IMR-90 (cell line): ENCODE measurements around the gene TTC23L. TPM values are rescaled to one million over a fixed set of nuclear protein-coding genes. Genes with fewer than 3 reads are reported as not detected.

Experiments used
- ATAC-seq: fragments of 200-7000 bp; cut with Tn5 transposase; 2 replicates; pipeline ENCODE4 v1.9.1; 2020; ENCODE audit warnings: low read depth, mild to moderate bottlenecking, moderate library complexity
- BruUV-seq: library from RNA; stranded (reverse); fragments of 400-500 nt; replicated peaks from 2 replicates; lab custom pipeline; 2021; lab: Mats Ljungman, UMichigan
- CTCF ChIA-PET: fragments of 300-600 bp; formaldehyde crosslinking; extraction: SDS; loops from one replicate; lab custom pipeline; 2021; ENCODE audit warnings: antibody characterized with exemption; lab: Yijun Ruan, JAX
- POLR2A ChIA-PET: fragments of 300-600 bp; sonication (Branson Sonifier 250); formaldehyde crosslinking; loops from one replicate; lab custom pipeline; 2022; ENCODE audit warnings: antibody characterized with exemption; ENCODE audit not compliant: unreplicated experiment; lab: Charles Lee
- DNase-seq: peaks from one replicate; pipeline ENCODE4 v3.0.0; 2013
- H2AFZ ChIP-seq: replicated peaks from 2 replicates; pipeline ENCODE3; 2013; ENCODE audit warnings: low read length, mild to moderate bottlenecking; ENCODE audit not compliant: poor library complexity
- H2AK5ac ChIP-seq: 2 replicates; pipeline ENCODE4 v1.6.1; 2013; ENCODE audit warnings: low read depth, low read length, inconsistent platforms
- H2AK9ac ChIP-seq: replicated peaks from 2 replicates; pipeline ENCODE3; 2013; ENCODE audit warnings: mild to moderate bottlenecking, low read depth, low read length, moderate library complexity; ENCODE audit not compliant: poor library complexity
- H2BK120ac ChIP-seq: 2 replicates; pipeline ENCODE4 v1.6.1; 2013; ENCODE audit warnings: low read depth, low read length, inconsistent platforms
- H2BK15ac ChIP-seq: 3 replicates; pipeline ENCODE4 v1.6.1; 2013; ENCODE audit warnings: low read depth, low read length, inconsistent platforms
- H2BK20ac ChIP-seq: 2 replicates; pipeline ENCODE4 v1.6.1; 2013; ENCODE audit warnings: low read depth, mild to moderate bottlenecking, inconsistent platforms, low read length, moderate library complexity
- H2BK5ac ChIP-seq: 2 replicates; pipeline ENCODE4 v1.6.1; 2013; ENCODE audit warnings: mild to moderate bottlenecking, low read depth, low read length, inconsistent platforms; ENCODE audit not compliant: poor library complexity, severe bottlenecking
- H3K14ac ChIP-seq: replicated peaks from 2 replicates; pipeline ENCODE4 v1.6.1; 2013; ENCODE audit warnings: low read depth, low read length, inconsistent platforms
- H3K18ac ChIP-seq: 2 replicates; pipeline ENCODE4 v1.6.1; 2013; ENCODE audit warnings: low read depth, low read length, control low read depth
- H3K23ac ChIP-seq: 2 replicates; pipeline ENCODE4 v1.6.1; 2013; ENCODE audit warnings: low read depth, low read length, inconsistent platforms
- H3K27ac ChIP-seq: 2 replicates; pipeline ENCODE4 v1.5.1; 2013; ENCODE audit warnings: mild to moderate bottlenecking, control low read depth, low read length; ENCODE audit not compliant: insufficient read depth
- H3K27me3 ChIP-seq: 2 replicates; pipeline ENCODE4 v1.6.1; 2013; ENCODE audit warnings: low read length; ENCODE audit not compliant: control insufficient read depth, insufficient read depth
- H3K36me3 ChIP-seq: 2 replicates; pipeline ENCODE4 v1.6.1; 2013; ENCODE audit warnings: low read length, mixed read lengths; ENCODE audit not compliant: control insufficient read depth, insufficient read depth
- H3K4ac ChIP-seq: 2 replicates; pipeline ENCODE4 v1.6.1; 2013; ENCODE audit warnings: low read depth, low read length, inconsistent platforms
- H3K4me1 ChIP-seq: 2 replicates; pipeline ENCODE4 v1.6.1; 2013; ENCODE audit warnings: low read length, mixed read lengths; ENCODE audit not compliant: control insufficient read depth, insufficient read depth
- H3K4me2 ChIP-seq: 2 replicates; pipeline ENCODE4 v1.6.1; 2013; ENCODE audit warnings: low read depth, mild to moderate bottlenecking, control low read depth, low read length, moderate library complexity
- H3K4me3 ChIP-seq: 2 replicates; pipeline ENCODE4 v1.5.1; 2013; ENCODE audit warnings: low read depth, mild to moderate bottlenecking, control low read depth, low read length, moderate library complexity; ENCODE audit not compliant: insufficient read depth
- H3K56ac ChIP-seq: 2 replicates; pipeline ENCODE4 v1.6.1; 2013; ENCODE audit warnings: low read length, inconsistent platforms; ENCODE audit not compliant: insufficient read depth; ENCODE audit errors: extremely low read depth
- H3K79me1 ChIP-seq, 2 experiments: 2 replicates each; pipeline ENCODE4 v1.6.1; 2013; ENCODE audit warnings: low read length in 2 of 2, inconsistent platforms in 1 of 2, low read depth in 1 of 2
- H3K9ac ChIP-seq: 2 replicates; pipeline ENCODE4 v1.6.1; 2013; ENCODE audit warnings: low read depth, low read length, control low read depth
- H3K9me1 ChIP-seq: 2 replicates; pipeline ENCODE4 v1.6.1; 2013; ENCODE audit warnings: low read length, inconsistent platforms; ENCODE audit not compliant: insufficient read depth
- H3K9me3 ChIP-seq: 2 replicates; pipeline ENCODE4 v1.6.1; 2013; ENCODE audit warnings: low read length; ENCODE audit not compliant: control insufficient read depth, insufficient read depth
- H4K20me1 ChIP-seq: 2 replicates; pipeline ENCODE4 v1.6.1; 2013; ENCODE audit warnings: low read length, inconsistent platforms; ENCODE audit not compliant: insufficient read depth
- H4K5ac ChIP-seq: 2 replicates; pipeline ENCODE4 v1.6.1; 2013; ENCODE audit warnings: mild to moderate bottlenecking, low read depth, low read length, control low read depth
- H4K8ac ChIP-seq, 2 experiments: 2 replicates each; pipeline ENCODE4 v1.6.1; 2013; ENCODE audit warnings: low read depth in 2 of 2, low read length in 2 of 2, control low read depth in 1 of 2, inconsistent platforms in 1 of 2
- H4K91ac ChIP-seq: 2 replicates; pipeline ENCODE4 v1.6.1; 2013; ENCODE audit warnings: low read depth, low read length, inconsistent platforms; ENCODE audit not compliant: insufficient read depth
- CEBPB ChIP-seq: IDR thresholded peaks from 2 replicates; pipeline ENCODE4 v1.6.1; 2012; ENCODE audit warnings: low read depth, low read length, improper control_type of control experiment
- MAFK ChIP-seq: IDR thresholded peaks from 2 replicates; pipeline ENCODE4 v1.6.1; 2012; ENCODE audit warnings: low read depth, low read length, improper control_type of control experiment
- MXI1 ChIP-seq: IDR thresholded peaks from 2 replicates; pipeline ENCODE4 v1.6.1; 2012; ENCODE audit warnings: low read depth, mild to moderate bottlenecking, low read length, moderate library complexity, borderline replicate concordance
- NFE2L2 ChIP-seq: fragments of 150-350 bp; IDR thresholded peaks from 2 replicates; pipeline ENCODE4 v1.6.1; 2016; ENCODE audit warnings: low read depth, mild to moderate bottlenecking, low read length
- POLR2A ChIP-seq: IDR thresholded peaks from 2 replicates; pipeline ENCODE4 v1.6.1; 2012; ENCODE audit warnings: mild to moderate bottlenecking, low read depth, low read length
- RCOR1 ChIP-seq: IDR thresholded peaks from 2 replicates; pipeline ENCODE4 v1.6.1; 2012; ENCODE audit warnings: mild to moderate bottlenecking, low read length, improper control_type of control experiment; ENCODE audit not compliant: insufficient replicate concordance
- SMC3 ChIP-seq: fragments of 150-350 bp; IDR thresholded peaks from 2 replicates; pipeline ENCODE4 v1.6.1; 2016; ENCODE audit warnings: low read depth, mild to moderate bottlenecking, antibody characterized with exemption, low read length, moderate library complexity
- WGBS, 2 experiments: methylation state at CpG; one replicate each; pipeline versions ENCODE4 v1.1.5 to v1.1.7; 2013; ENCODE audit warnings: missing lambda C conversion rate in 2 of 2; ENCODE audit not compliant: insufficient read length in 1 of 2; ENCODE audit errors: extremely low coverage in 2 of 2; 5-methylcytosine and 5-hydroxymethylcytosine counted together
- dilution Hi-C: fragments of 300-500 bp; cut with HindIII; formaldehyde crosslinking; loops from one replicate; pipeline ENCODE4 v1.14.3; 2018; ENCODE audit warnings: low sequenced_read_pairs; ENCODE audit not compliant: unreplicated experiment
- in situ Hi-C: fragments of 300-500 bp; cut with MboI; formaldehyde crosslinking; loops from 3 replicates; pipeline ENCODE4 v1.14.3; 2019; ENCODE audit warnings: low sequenced_read_pairs, inconsistent platforms, mixed read lengths
- intact Hi-C: fragments of 100-400 bp; cut with micrococcal nuclease; formaldehyde crosslinking; loops from 2 replicates; pipeline ENCODE4 v1.10.0; 2022
- polyA plus RNA-seq, 3 experiments: library from polyadenylated mRNA; depleted of rRNA; stranded (reverse); fragments of >200 nt; gene quantifications; 2 replicates each; pipeline ENCODE4 v1.2.3, GENCODE V29; 2012; ENCODE audit warnings: low replicate concordance in 1 of 3
- total RNA-seq: library from RNA; depleted of rRNA; stranded (reverse); fragments of >200 nt; gene quantifications from 2 replicates; pipeline ENCODE4 v1.2.3, GENCODE V29; 2012

TTC23L gene
- total and polyA plus RNA-seq, 2 of the 4 experiments (the other 2 are of a cell fraction): under 0.01 TPM; not detected in 1

- Histone ChIP-seq H3K27me3 (no peaks in the 10 kb centered on the region), H3K4me2 (peak overlapping the region; percentile 97), H3K4me3 (peak overlapping the region; percentile 77), H4K20me1 (peaks cover 2% of the 10 kb centered on the region; the same call in 1 of the 2 replicates), H3K79me1 (peaks cover 21 to 35% of the 10 kb centered on the region in 2 experiments), H4K8ac (peak overlapping the region; percentile 81 to 89), H3K14ac (peak overlapping the region; percentile 98), H3K4ac (peak overlapping the region; percentile 95), H2BK15ac (peak overlapping the region; percentile 94; the same call in 2 of the 3 replicates), H4K5ac (peak overlapping the region; percentile 92), H3K27ac (peak overlapping the region; percentile 95), H3K23ac (peak overlapping the region; percentile 100), H2AK5ac (peak overlapping the region; percentile 71), H3K18ac (peak overlapping the region; percentile 44), H2AFZ (peak overlapping the region; percentile 98), H3K4me1 (peaks cover 5% of the 10 kb centered on the region; the same call in 1 of the 2 replicates), H2AK9ac (peak overlapping the region; percentile 90), H3K9ac (peak overlapping the region; percentile 88), H2BK120ac (peak overlapping the region; percentile 88), H3K56ac (peak overlapping the region; percentile 96), H3K36me3 (peaks cover 11% of the 10 kb centered on the region), H2BK20ac (peak overlapping the region; percentile 31), H2BK5ac (peak overlapping the region; percentile 98), H3K9me1 (0 out of 2 replicates have a peak, but pooled peaks cover 3% of the 10 kb centered on the region), H4K91ac (peak overlapping the region; percentile 90), H3K9me3 (no peaks in the 10 kb centered on the region)
- WGBS, 2 experiments: no CpG with 5 or more reads among the region's 20 CpGs
- TSS peak; percentile 70 for BruUV-seq
- CTCF ChIA-PET: no interaction called here
- TF ChIP-seq RCOR1: no peak
- no peak for TF ChIP-seq NFE2L2
- TF ChIP-seq CEBPB: peak; percentile 87
- no peak for TF ChIP-seq SMC3
- 0 out of 2 replicates have a peak, but pooled peaks have one; percentile 55 for TF ChIP-seq MXI1
- TF ChIP-seq MAFK: no peak
- TF ChIP-seq POLR2A: no peak
- in situ Hi-C loops: no loop called here
- POLR2A ChIA-PET: interaction anchor here (0.6 to 1.4 kb wide), 4 partner anchors 9 to 427 kb away, joined by 4 to 15 read pairs (median 4); partner anchors contain the start of gene DNAJC21
- DNase-seq: peak; percentile 29
- ATAC-seq: 0 out of 2 replicates have a peak, but pooled peaks have one; percentile 7
- intact Hi-C loops: loop anchor here (5.0 kb wide), 1 partner anchor 427 kb away; no protein-coding TSS in a partner anchor
- dilution Hi-C loops: no loop called here
These were observed 75.7 kb downstream of the TTC23L start for GRCh38 chr5:34914671-34915138.
